ENCODE results near the gene BCO1.

The BCO1 gene

GRCh38 chr16:81277541-81278080 lies 39.1 kb downstream of the BCO1 start:
- no peak for DNase-seq (ENCODE audit: low read depth)

- no peak for DNase-seq (ENCODE audit: low read depth)
Observed at GRCh38 chr16:81278526-81278925, 40.0 kb downstream of the BCO1 start.

- DNase-seq (ENCODE audit: low read depth) = no peak
Observed at GRCh38 chr16:81279392-81279791, 40.9 kb downstream of the BCO1 start.

- no peak for DNase-seq (ENCODE audit: low read depth)
Observed at GRCh38 chr16:81280393-81280792, 41.9 kb downstream of the BCO1 start.

GRCh38 chr16:81283044-81283443 lies 44.6 kb downstream of the BCO1 start:
- no peak for DNase-seq (ENCODE audit: low read depth)

- DNase-seq (ENCODE audit: low read depth) = no peak
Observed at GRCh38 chr16:81284995-81285600, 46.6 kb downstream of the BCO1 start.

GRCh38 chr16:81286190-81286589 lies 47.7 kb downstream of the BCO1 start:
- DNase-seq (ENCODE audit: low read depth) = no peak

GRCh38 chr16:81291117-81291516 lies 52.6 kb downstream of the BCO1 start:
- DNase-seq (ENCODE audit: low read depth) = no peak

- DNase-seq (ENCODE audit: low read depth) = no peak
Observed at GRCh38 chr16:81292936-81293335, 54.4 kb downstream of the BCO1 start.

- no peak for DNase-seq (ENCODE audit: low read depth)
Observed at GRCh38 chr16:81293909-81294802, 55.7 kb downstream of the BCO1 start.

GRCh38 chr16:81296631-81297030 lies 58.1 kb downstream of the BCO1 start:
- no peak for DNase-seq (ENCODE audit: low read depth)

- no peak for DNase-seq (ENCODE audit: low read depth)
Observed at GRCh38 chr16:81307770-81308169, 69.3 kb downstream of the BCO1 start.

- DNase-seq (ENCODE audit: low read depth) = no peak
Observed at GRCh38 chr16:81310045-81310644, 71.7 kb downstream of the BCO1 start.

GRCh38 chr16:81311762-81312161 lies 73.3 kb downstream of the BCO1 start:
- DNase-seq (ENCODE audit: low read depth) = no peak

GRCh38 chr16:81313701-81314602 lies 75.5 kb downstream of the BCO1 start:
- DNase-seq (ENCODE audit: low read depth) = no peak

- DNase-seq (ENCODE audit: low read depth) = peak; percentile 92
Observed at GRCh38 chr16:81314603-81315270, 76.2 kb downstream of the BCO1 start, which contains the start of gene GAN. Gene GAN (plus strand): TSS chr16:81314962. CDS start chr16:81315114, 152 bp downstream.

GRCh38 chr16:81315271-81316175 lies 77.0 kb downstream of the BCO1 start:
- DNase-seq (ENCODE audit: low read depth) = peak; percentile 25

- no peak for DNase-seq (ENCODE audit: low read depth)
Observed at GRCh38 chr16:81316176-81316496, 77.6 kb downstream of the BCO1 start.

GRCh38 chr16:81318711-81319110 lies 80.2 kb downstream of the BCO1 start:
- DNase-seq (ENCODE audit: low read depth) = no peak

- no peak for DNase-seq (ENCODE audit: low read depth)
Observed at GRCh38 chr16:81319221-81319912, 80.9 kb downstream of the BCO1 start.
